Activated CD8-positive, alpha-beta memory T cell treated with anti-CD3 and anti-CD28 coated beads, Interleukin-2, amount 10 ng/mL, durations not matched to agents 7 days and 5 days (primary cell): ENCODE results near the gene GRID1. TPM values are rescaled to one million over a fixed set of nuclear protein-coding genes. Genes with fewer than 3 reads are reported as not detected.

Experiments
- ATAC-seq: fragments of 150-1000 bp; cut with Tn5 transposase; one replicate; pipeline ENCODE4 v1.10.0; 2021; ENCODE audit warnings: moderate library complexity
- CTCF ChIA-PET: fragments of 350-600 bp; sonication (Branson Sonifier 250); formaldehyde crosslinking; loops from one replicate; lab custom pipeline; 2021; ENCODE audit warnings: antibody characterized with exemption; lab: Charles Lee
- DNase-seq: peaks from one replicate; pipeline ENCODE4 v3.0.0-alpha.2; 2020
- H3K27ac Mint-ChIP-seq: one replicate; pipeline ENCODE4 v1.8.0; 2021; ENCODE audit warnings: mild to moderate bottlenecking, mixed read lengths
- H3K27me3 Mint-ChIP-seq: one replicate; pipeline ENCODE4 v1.8.0; 2021; ENCODE audit warnings: mixed read lengths
- H3K36me3 Mint-ChIP-seq: one replicate; pipeline ENCODE4 v1.8.0; 2021; ENCODE audit warnings: mild to moderate bottlenecking, mixed read lengths
- H3K4me1 Mint-ChIP-seq: one replicate; pipeline ENCODE4 v1.8.0; 2021; ENCODE audit warnings: mixed read lengths
- H3K4me3 Mint-ChIP-seq: one replicate; pipeline ENCODE4 v1.8.0; 2021; ENCODE audit warnings: mild to moderate bottlenecking, moderate library complexity, mixed read lengths
- H3K9me3 Mint-ChIP-seq: one replicate; pipeline ENCODE4 v1.8.0; 2022; ENCODE audit warnings: low read depth, mixed read lengths
- total RNA-seq, 2 experiments: library from RNA; stranded (reverse); gene quantifications; one replicate each; pipeline ENCODE4 v1.2.3, GENCODE V29; 2021

The GRID1 gene
- total RNA-seq, 2 experiments from 2014 or later, result not detected

DNA sequence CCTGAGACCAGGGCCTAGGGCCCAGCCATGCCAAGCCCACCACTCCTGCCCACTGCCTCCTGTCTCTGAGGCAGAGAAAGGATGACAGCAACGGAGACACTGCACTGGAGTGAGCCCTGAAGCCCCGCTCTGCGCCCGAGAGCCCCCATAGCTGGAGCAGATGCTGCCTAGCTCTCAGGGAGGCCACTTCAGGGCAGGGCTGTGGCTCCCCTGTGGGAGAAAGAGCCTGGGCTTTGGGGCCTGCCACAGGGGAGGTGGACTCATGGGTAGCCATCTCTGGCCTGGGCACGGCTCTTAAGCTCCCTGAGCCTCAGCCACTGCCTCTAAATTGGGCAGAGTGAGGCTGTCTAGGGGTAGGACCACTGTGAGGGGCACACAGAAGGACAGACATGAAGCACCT lies 214.2 kb downstream of the GRID1 start:
- no peaks in the 10 kb centered on the region for H3K4me1 Mint-ChIP-seq
- no peak for ATAC-seq
- no peaks in the 10 kb centered on the region for H3K36me3 Mint-ChIP-seq
- no peak overlapping the region for H3K4me3 Mint-ChIP-seq
- H3K27me3 Mint-ChIP-seq, result no peaks in the 10 kb centered on the region
- H3K27ac Mint-ChIP-seq, result no peak overlapping the region
- no peak for DNase-seq
- CTCF ChIA-PET, result no interaction called here
- no peaks in the 10 kb centered on the region for H3K9me3 Mint-ChIP-seq

DNA sequence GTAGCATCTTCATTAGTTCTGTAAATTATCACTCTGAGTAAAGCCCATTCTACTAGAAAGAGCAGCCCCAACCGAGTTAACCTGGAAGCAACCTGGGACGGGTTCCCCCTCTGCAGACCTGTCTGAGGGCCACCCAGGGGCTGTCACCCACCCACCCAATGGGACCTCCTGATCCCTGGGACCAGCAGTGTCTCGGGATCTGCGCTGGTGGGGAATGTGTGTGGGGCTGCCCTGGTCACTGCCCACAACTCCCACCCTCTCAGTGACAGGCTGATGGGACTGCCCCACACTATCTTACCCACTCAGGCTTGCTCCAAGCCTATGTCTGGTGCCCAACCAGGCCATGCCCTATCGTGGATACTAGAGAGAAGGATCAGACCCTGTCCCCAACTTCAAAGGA lies 215.0 kb downstream of the GRID1 start:
- no peak overlapping the region for H3K4me3 Mint-ChIP-seq
- ATAC-seq (no peak), DNase-seq (no peak)
- H3K27ac Mint-ChIP-seq, result no peak overlapping the region
- H3K36me3 Mint-ChIP-seq, result no peaks in the 10 kb centered on the region
- no peaks in the 10 kb centered on the region for H3K4me1 Mint-ChIP-seq
- peaks cover 2% of the 10 kb centered on the region for H3K27me3 Mint-ChIP-seq
- CTCF ChIA-PET, result no interaction called here
- H3K9me3 Mint-ChIP-seq, result no peaks in the 10 kb centered on the region

DNA sequence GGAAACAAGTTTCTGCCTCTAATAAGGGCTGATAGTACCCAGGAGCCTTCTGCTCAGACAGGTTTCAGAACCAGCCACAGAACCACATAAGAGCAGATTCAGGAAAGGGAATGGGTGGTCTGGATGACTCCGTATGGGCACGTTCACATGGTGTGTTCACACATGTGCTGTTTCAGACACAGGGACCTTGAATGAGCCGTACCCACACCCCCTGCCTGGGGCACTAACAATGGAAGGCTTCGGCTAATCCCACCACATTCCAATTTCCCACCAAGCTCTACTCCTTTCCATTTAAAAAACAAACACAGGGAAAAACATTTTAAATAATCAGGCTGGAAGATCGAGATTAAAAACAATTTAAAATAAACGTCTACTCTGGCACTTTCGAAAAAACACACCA lies 217.3 kb downstream of the GRID1 start:
- no peaks in the 10 kb centered on the region for H3K9me3 Mint-ChIP-seq
- CTCF ChIA-PET, result no interaction called here
- no peaks in the 10 kb centered on the region for H3K4me1 Mint-ChIP-seq
- DNase-seq (no peak), ATAC-seq (no peak)
- H3K4me3 Mint-ChIP-seq, result no peak overlapping the region
- H3K27me3 Mint-ChIP-seq, result peaks cover 2% of the 10 kb centered on the region
- no peak overlapping the region for H3K27ac Mint-ChIP-seq
- H3K36me3 Mint-ChIP-seq, result no peaks in the 10 kb centered on the region

GRCh38 chr10:86148117-86148516 lies 218.5 kb downstream of the GRID1 start:
- no peak overlapping the region for H3K4me3 Mint-ChIP-seq
- no peak for DNase-seq
- no peaks in the 10 kb centered on the region for H3K9me3 Mint-ChIP-seq
- no peaks in the 10 kb centered on the region for H3K4me1 Mint-ChIP-seq
- H3K27ac Mint-ChIP-seq, result no peak overlapping the region
- ATAC-seq, result no peak
- CTCF ChIA-PET, result no interaction called here
- no peaks in the 10 kb centered on the region for H3K36me3 Mint-ChIP-seq
- peaks cover 2% of the 10 kb centered on the region for H3K27me3 Mint-ChIP-seq

GRCh38 chr10:86144301-86144700 lies 222.3 kb downstream of the GRID1 start:
- Mint-ChIP-seq H3K4me1 (no peaks in the 10 kb centered on the region), H3K27ac (no peak overlapping the region), H3K4me3 (no peak overlapping the region), H3K36me3 (no peaks in the 10 kb centered on the region), H3K9me3 (no peaks in the 10 kb centered on the region), H3K27me3 (peaks cover 2% of the 10 kb centered on the region)
- DNase-seq (no peak), ATAC-seq (no peak)
- CTCF ChIA-PET, result no interaction called here

DNA sequence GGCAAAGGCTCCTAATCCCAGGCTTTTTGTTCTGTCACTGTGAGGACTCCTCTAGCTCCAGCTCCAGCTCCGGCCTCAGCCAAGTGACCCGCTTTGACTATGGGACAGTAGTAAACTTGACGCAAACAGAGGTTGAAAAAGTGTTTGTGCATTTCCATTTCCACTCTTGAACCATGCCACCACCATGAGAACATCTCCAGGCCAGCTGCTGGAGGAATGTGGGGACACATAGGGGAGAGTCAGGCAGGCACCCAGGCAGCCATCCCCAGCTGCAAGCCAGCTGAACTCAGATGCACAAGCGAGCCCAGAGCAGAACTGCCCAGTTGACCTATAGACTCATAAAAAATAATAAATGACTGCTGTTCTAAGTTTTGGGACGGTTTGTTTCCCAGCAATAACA lies 224.7 kb downstream of the GRID1 start:
- ATAC-seq, result no peak
- CTCF ChIA-PET, result interaction anchor here (1.2 kb wide), 1 partner anchor 11 kb away, joined by 3 read pairs; no protein-coding TSS in a partner anchor
- H3K36me3 Mint-ChIP-seq, result no peaks in the 10 kb centered on the region
- no peak overlapping the region for H3K27ac Mint-ChIP-seq
- no peak overlapping the region for H3K4me3 Mint-ChIP-seq
- no peaks in the 10 kb centered on the region for H3K27me3 Mint-ChIP-seq
- H3K9me3 Mint-ChIP-seq, result no peaks in the 10 kb centered on the region
- no peaks in the 10 kb centered on the region for H3K4me1 Mint-ChIP-seq
- no peak for DNase-seq

- H3K27me3 Mint-ChIP-seq, result no peaks in the 10 kb centered on the region
- DNase-seq, result peak; percentile 50
- H3K4me3 Mint-ChIP-seq, result no peak overlapping the region
- ATAC-seq, result peak; percentile 57
- CTCF ChIA-PET, result interaction anchor here (0.6 to 1.0 kb wide), 5 partner anchors 9 to 386 kb away, joined by 3 to 4 read pairs (median 4); no protein-coding TSS in a partner anchor
- no peaks in the 10 kb centered on the region for H3K9me3 Mint-ChIP-seq
- no peaks in the 10 kb centered on the region for H3K4me1 Mint-ChIP-seq
- H3K36me3 Mint-ChIP-seq, result no peaks in the 10 kb centered on the region
- no peak overlapping the region for H3K27ac Mint-ChIP-seq
Observed at GRCh38 chr10:86139066-86139657, 227.4 kb downstream of the GRID1 start.

DNA sequence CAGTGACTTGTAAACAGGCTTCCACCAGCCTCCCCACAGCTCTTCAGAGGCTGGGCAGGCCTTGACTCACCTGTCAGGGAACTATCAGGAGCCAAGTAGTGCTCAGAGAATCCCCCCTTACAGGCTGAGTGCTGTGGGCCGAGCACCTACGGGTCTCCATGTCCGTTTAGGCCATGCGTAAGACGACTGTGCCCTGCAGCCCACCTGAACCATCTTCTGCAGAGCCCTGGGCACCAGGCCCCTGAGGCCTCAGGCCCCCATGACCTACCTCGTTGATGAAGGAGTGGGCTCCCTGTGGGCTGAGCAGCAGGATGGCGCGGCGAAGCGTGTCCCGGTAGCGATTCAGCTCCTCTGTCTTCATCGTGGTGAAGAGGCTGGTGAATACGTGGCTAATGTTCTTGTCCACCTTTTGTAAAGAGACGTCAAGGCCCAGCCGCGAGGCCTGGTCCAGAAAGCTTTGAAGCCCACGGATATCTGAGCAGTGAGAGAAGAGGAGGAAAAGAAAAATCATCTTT lies 228.0 kb downstream of the GRID1 start:
- Mint-ChIP-seq H3K27me3 (no peaks in the 10 kb centered on the region), H3K36me3 (no peaks in the 10 kb centered on the region), H3K4me1 (no peaks in the 10 kb centered on the region), H3K4me3 (no peak overlapping the region), H3K27ac (no peak overlapping the region), H3K9me3 (no peaks in the 10 kb centered on the region)
- CTCF ChIA-PET, result interaction anchor here (0.9 to 1.0 kb wide), 4 partner anchors 8 to 143 kb away, joined by 3 to 4 read pairs (median 4); no protein-coding TSS in a partner anchor
- no peak for DNase-seq
- no peak for ATAC-seq

GRCh38 chr10:86137561-86137960 lies 229.0 kb downstream of the GRID1 start:
- H3K4me1 Mint-ChIP-seq, result no peaks in the 10 kb centered on the region
- H3K36me3 Mint-ChIP-seq, result no peaks in the 10 kb centered on the region
- CTCF ChIA-PET, result interaction anchor here (1.0 kb wide), 1 partner anchor 142 kb away, joined by 3 read pairs; no protein-coding TSS in a partner anchor
- H3K27ac Mint-ChIP-seq, result no peak overlapping the region
- no peaks in the 10 kb centered on the region for H3K27me3 Mint-ChIP-seq
- DNase-seq (no peak), ATAC-seq (no peak)
- no peak overlapping the region for H3K4me3 Mint-ChIP-seq
- no peaks in the 10 kb centered on the region for H3K9me3 Mint-ChIP-seq

DNA sequence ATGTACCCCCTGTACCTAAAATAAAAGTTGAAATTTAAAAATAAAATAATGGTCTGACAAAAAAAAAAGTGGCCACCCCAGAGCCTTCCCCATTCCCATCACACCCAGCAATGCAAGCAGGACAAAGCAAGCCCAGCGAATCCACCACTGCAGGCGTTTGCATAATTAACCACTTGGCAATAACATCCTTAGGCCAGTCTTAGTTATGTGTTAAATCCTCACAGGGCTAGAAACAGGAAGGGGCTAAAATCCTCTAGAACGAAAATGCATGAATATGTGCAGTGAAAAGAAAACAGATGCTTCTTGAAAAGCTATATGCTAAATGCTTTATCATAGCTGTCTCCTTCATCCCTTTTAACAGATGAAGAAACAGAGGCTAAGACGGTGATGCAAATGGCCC lies 229.7 kb downstream of the GRID1 start:
- Mint-ChIP-seq H3K27me3 (no peaks in the 10 kb centered on the region), H3K4me1 (no peaks in the 10 kb centered on the region), H3K27ac (no peak overlapping the region), H3K36me3 (no peaks in the 10 kb centered on the region), H3K4me3 (no peak overlapping the region), H3K9me3 (no peaks in the 10 kb centered on the region)
- no peak for DNase-seq
- CTCF ChIA-PET, result no interaction called here
- ATAC-seq, result no peak

GRCh38 chr10:86135191-86135590 lies 231.4 kb downstream of the GRID1 start:
- H3K4me1 Mint-ChIP-seq, result no peaks in the 10 kb centered on the region

GRCh38 chr10:86130737-86131475 lies 235.7 kb downstream of the GRID1 start:
- Mint-ChIP-seq H3K27ac (no peak overlapping the region), H3K27me3 (peaks cover 12% of the 10 kb centered on the region), H3K9me3 (no peaks in the 10 kb centered on the region), H3K4me1 (no peaks in the 10 kb centered on the region), H3K4me3 (no peak overlapping the region), H3K36me3 (no peaks in the 10 kb centered on the region)
- ATAC-seq (no peak), DNase-seq (no peak)
- CTCF ChIA-PET, result interaction anchor here (1.1 to 1.4 kb wide), 2 partner anchors 8 to 11 kb away, joined by 3 read pairs; no protein-coding TSS in a partner anchor

More at GRCh38 chr10:86135191-86135590, 231.4 kb downstream of the GRID1 start:
- H3K36me3 Mint-ChIP-seq, result no peaks in the 10 kb centered on the region
- H3K27ac Mint-ChIP-seq, result no peak overlapping the region
- CTCF ChIA-PET, result no interaction called here
- no peak for ATAC-seq
- H3K9me3 Mint-ChIP-seq, result no peaks in the 10 kb centered on the region
- no peaks in the 10 kb centered on the region for H3K27me3 Mint-ChIP-seq
- no peak for DNase-seq
- H3K4me3 Mint-ChIP-seq, result no peak overlapping the region

- Mint-ChIP-seq H3K27ac (no peak overlapping the region), H3K27me3 (peaks cover 12% of the 10 kb centered on the region), H3K36me3 (no peaks in the 10 kb centered on the region), H3K4me3 (no peak overlapping the region), H3K4me1 (no peaks in the 10 kb centered on the region), H3K9me3 (no peaks in the 10 kb centered on the region)
- CTCF ChIA-PET, result interaction anchor here (1.1 to 1.4 kb wide), 2 partner anchors 9 to 12 kb away, joined by 3 read pairs; no protein-coding TSS in a partner anchor
- no peak for ATAC-seq
- no peak for DNase-seq
Observed at GRCh38 chr10:86130041-86130440, 236.6 kb downstream of the GRID1 start.
